Prostate gland (tissue), 2 donors: ENCODE data around the gene TXLNA. TPM values are rescaled to one million over a fixed set of nuclear protein-coding genes. Genes with fewer than 3 reads are reported as not detected.

Experiments
- DNase-seq: peaks from one replicate; pipeline ENCODE4 v3.0.0-alpha.2; 2019; ENCODE audit warnings: low spot score
- H3K27ac ChIP-seq, 2 donors: fragments of 200-600 bp; sonication (generic); 2 replicates each; pipeline ENCODE4 v1.5.1; 2017 to 2019
- H3K27me3 ChIP-seq: fragments of 200-600 bp; sonication (generic); replicated peaks from 2 replicates; pipeline ENCODE4 v1.5.1; 2019; ENCODE audit not compliant: insufficient read depth
- H3K36me3 ChIP-seq, 2 donors: fragments of 200-600 bp; sonication (generic); 1 replicate in 1 of 2; 2 replicates in 1 of 2; pipeline versions ENCODE4 v1.5.1 to v1.8.1; 2017 to 2019
- H3K4me1 ChIP-seq: fragments of 200-600 bp; sonication (generic); replicated peaks from 2 replicates; pipeline ENCODE4 v1.5.1; 2019
- H3K4me3 ChIP-seq, 2 donors: fragments of 200-600 bp; sonication (generic); 2 replicates each; pipeline ENCODE4 v1.5.1; 2017 to 2019
- H3K9me3 ChIP-seq: fragments of 200-600 bp; sonication (generic); 2 replicates; pipeline ENCODE4 v1.5.1; 2017
- CTCF ChIP-seq, 4 experiments: fragments of 200-600 bp in 2 of 4; fragments of 450-650 bp in 2 of 4; sonication (generic) in 2 of 4; IDR thresholded peaks; 1 replicate in 3 of 4; 2 replicates in 1 of 4; pipeline ENCODE4 v1.5.1; 2016 to 2019; ENCODE audit warnings: antibody characterized with exemption in 4 of 4, mild to moderate bottlenecking in 2 of 4, moderate library complexity in 2 of 4
- POLR2A ChIP-seq: fragments of 450-650 bp; IDR thresholded peaks from one replicate; pipeline ENCODE4 v1.6.1; 2016; ENCODE audit warnings: antibody characterized with exemption, mild to moderate bottlenecking
- POLR2AphosphoS5 ChIP-seq: sonication (generic); formaldehyde crosslinking; IDR thresholded peaks from one replicate; pipeline ENCODE4 v1.6.1; 2017; ENCODE audit warnings: antibody characterized with exemption
- WGBS: methylation state at CpG from one replicate; pipeline ENCODE4 v1.1.5; 2018; 5-methylcytosine and 5-hydroxymethylcytosine counted together
- intact Hi-C: fragments of 100-400 bp; cut with DNase I; formaldehyde crosslinking; loops from one replicate; pipeline ENCODE4 v1.14.2; 2022
- total RNA-seq, 2 donors: library from RNA; depleted of rRNA; stranded (reverse); fragments of >200 nt; gene quantifications; one replicate each; pipeline ENCODE4 v1.1.0, GENCODE V29; 2016

TXLNA gene
- total RNA-seq, 2 donors from 2014 or later = 49.6 to 70.8 TPM

DNA sequence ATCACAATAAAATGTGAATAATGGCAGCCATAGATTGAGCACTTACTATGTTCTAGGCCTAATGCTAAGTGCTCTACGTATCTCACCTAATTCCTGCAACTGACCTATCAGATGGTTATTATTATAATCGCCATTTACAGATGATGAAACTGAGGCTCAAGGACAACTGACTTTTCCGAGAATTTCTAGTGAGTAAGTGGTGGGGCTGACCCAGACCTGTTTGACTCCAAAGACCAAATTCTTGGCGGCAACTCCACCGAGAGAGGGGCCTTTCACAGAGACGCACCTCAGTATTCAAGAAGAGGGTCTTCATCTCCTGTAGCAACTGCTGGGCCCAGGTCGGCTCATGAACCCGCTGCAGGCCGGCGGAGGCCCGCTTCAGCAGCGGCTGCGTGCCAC, 42.1 kb downstream of the TXLNA start:
- Histone ChIP-seq H3K9me3 (no peaks in the 10 kb centered on the region), H3K27ac (peak overlapping the region; percentile 88 to 90), H3K27me3 (no peaks in the 10 kb centered on the region), H3K4me1 (peaks cover 19% of the 10 kb centered on the region), H3K4me3 (peak overlapping the region; percentile 74 to 95), H3K36me3 (peaks cover 4 to 17% of the 10 kb centered on the region in 2 donors)
- intact Hi-C loops = loop anchor here (10.0 kb wide), 1 partner anchor 173 kb away; the partner anchor contains the start of gene BSDC1
- no peak for DNase-seq
- TF ChIP-seq CTCF (IDR thresholded peaks at IDR 0.05) (no peak), POLR2AphosphoS5 (no peak), POLR2A (no peak)
- under 1% methylated on average over 11 of the region's 13 CpGs for WGBS

GRCh38 chr1:32221980-32222755, 42.7 kb downstream of the TXLNA start, which contains the start of the genes EIF3I and TMEM234:
Gene EIF3I (plus strand): TSS chr1:32222407. CDS start chr1:32222442, 35 bp downstream.
Gene TMEM234 (minus strand): TSS chr1:32222353. CDS start chr1:32222322, 31 bp downstream.
- peak; percentile 93 for DNase-seq
- peaks cover 4 to 11% of the 10 kb centered on the region in 2 donors for H3K36me3 ChIP-seq

GRCh38 chr1:32223683-32224082, 44.2 kb downstream of the TXLNA start:
- Histone ChIP-seq H3K27me3 (no peaks in the 10 kb centered on the region), H3K4me3 (no peak overlapping the region), H3K9me3 (no peaks in the 10 kb centered on the region), H3K4me1 (peaks cover 19% of the 10 kb centered on the region), H3K27ac (peak overlapping the region in 1 of 2 donors; percentile 88), H3K36me3 (peaks cover 4 to 17% of the 10 kb centered on the region in 2 donors)
- intact Hi-C loops = loop anchor here (10.0 kb wide), 1 partner anchor 171 kb away; the partner anchor contains the start of gene BSDC1
- no peak for TF ChIP-seq POLR2AphosphoS5
- TF ChIP-seq CTCF (IDR thresholded peaks at IDR 0.05) = no peak
- TF ChIP-seq POLR2A = no peak
- 72% methylated on average over 3 of the region's 3 CpGs for WGBS
- no peak for DNase-seq

More at GRCh38 chr1:32221980-32222755, 42.7 kb downstream of the TXLNA start, which contains the start of the genes EIF3I and TMEM234:
- Histone ChIP-seq H3K9me3 (no peaks in the 10 kb centered on the region), H3K27me3 (no peaks in the 10 kb centered on the region), H3K4me1 (peaks cover 19% of the 10 kb centered on the region), H3K4me3 (peak within 1 kb of the TSS; percentile 74 to 95), H3K27ac (peak within 1 kb of the TSS; percentile 88 to 90)
- intact Hi-C loops = loop anchor here (10.0 kb wide), 1 partner anchor 173 kb away; the partner anchor contains the start of gene BSDC1
- WGBS = under 1% methylated on average over 42 of the region's 46 CpGs
- TF ChIP-seq POLR2A (peak; percentile 69), CTCF (IDR thresholded peaks at IDR 0.05) (no peak), POLR2AphosphoS5 (peak; percentile 98)

- no peak for DNase-seq
- Histone ChIP-seq H3K36me3 (peaks cover 4 to 17% of the 10 kb centered on the region in 2 donors), H3K4me3 (no peak overlapping the region), H3K27me3 (no peaks in the 10 kb centered on the region), H3K27ac (peak overlapping the region in 1 of 2 donors; percentile 88), H3K9me3 (no peaks in the 10 kb centered on the region), H3K4me1 (peaks cover 19% of the 10 kb centered on the region)
- intact Hi-C loops = loop anchor here (10.0 kb wide), 1 partner anchor 171 kb away; the partner anchor contains the start of gene BSDC1
- TF ChIP-seq POLR2AphosphoS5 = no peak
- TF ChIP-seq CTCF (IDR thresholded peaks at IDR 0.05) = no peak
- no peak for TF ChIP-seq POLR2A
- 65% methylated on average over 4 of the region's 4 CpGs for WGBS
These were observed 44.8 kb downstream of the TXLNA start for GRCh38 chr1:32224285-32224684.
